Measurements from ENCODE around the gene CCDC170.

CCDC170 gene

DNA sequence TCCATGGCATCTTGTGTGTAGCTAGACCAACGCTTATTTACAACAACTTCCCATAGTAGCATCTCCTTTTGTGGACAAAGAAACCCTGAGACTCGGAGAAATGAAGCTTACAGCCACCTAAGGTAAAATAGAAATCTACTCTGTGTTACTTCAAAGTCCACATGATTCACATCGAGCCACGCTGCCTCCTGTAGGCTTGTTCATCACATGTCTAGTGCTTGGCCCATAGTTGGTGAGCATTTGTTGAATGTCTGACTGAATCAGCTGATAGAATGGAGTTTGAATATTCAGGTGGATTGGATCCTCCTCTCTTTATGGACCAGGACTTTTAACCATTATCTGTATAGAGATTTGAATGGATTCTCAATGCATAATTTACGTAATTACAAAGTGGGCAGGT, 130.7 kb downstream of the CCDC170 start:
- DNase-seq, result no peak

DNA sequence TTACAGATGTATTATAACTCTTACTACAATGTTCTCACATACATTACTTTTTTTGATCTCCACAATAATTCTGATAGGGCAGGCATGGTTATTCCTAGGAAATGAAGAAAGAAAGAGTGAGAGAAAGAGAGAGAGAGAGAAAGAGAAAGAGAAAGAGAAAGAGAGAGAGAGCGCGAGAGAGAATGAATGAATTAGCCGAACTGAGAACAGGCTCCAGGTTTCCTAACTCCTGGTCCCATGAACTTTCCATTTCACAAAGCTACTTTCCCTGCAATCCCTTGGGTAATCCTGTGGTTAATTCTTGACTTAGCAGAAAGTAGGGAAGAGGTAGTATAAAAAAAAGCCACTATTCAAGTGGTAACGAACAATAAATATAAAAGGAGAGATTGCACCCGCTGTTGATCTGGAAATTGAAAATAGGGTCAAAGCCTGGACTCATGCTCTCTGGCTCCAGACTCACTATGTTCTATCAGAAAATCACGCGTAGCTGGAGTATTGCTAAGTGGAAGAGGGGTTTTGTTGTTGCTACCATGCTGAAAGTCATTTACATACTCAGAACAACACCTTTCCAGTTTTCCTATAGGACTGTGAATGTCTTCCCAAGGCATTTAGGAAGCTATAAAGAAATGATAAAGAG, 131.2 kb downstream of the CCDC170 start:
- DNase-seq, result no peak

DNA sequence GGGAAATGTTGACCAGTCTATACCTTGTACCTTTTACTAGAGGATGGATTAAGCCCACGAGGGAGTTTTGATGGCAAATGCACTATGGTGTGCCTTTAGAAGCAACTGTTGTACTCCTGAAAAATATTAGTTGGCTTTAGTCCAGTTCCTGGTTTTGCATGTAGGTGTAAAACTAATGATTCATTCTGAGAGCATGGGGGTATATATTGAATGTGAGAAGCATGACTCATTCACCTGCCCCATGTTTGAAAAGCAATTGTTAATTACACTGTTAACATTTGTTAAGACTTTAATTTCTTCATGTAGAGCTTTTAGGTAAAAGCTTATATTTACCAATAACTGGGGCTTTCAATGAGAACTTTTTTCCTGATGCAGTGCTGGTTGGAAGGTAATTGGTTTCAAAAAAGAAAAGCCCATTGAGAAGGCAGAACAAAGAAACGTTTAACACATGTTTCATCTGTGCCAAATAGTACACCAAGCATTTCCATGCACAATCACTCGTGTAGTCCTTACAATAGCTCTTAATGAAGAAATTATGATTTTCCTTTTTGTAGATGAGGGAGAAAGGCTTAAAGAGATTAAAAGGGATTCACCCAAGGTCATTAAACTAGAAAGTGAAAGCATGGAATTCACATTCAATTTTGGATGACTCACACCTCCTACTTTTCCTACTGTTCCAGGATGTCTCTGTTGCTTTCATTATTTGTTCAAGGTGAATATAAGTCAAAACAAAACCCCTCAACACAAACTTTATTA, 134.1 kb downstream of the CCDC170 start:
- no peak for DNase-seq

DNA sequence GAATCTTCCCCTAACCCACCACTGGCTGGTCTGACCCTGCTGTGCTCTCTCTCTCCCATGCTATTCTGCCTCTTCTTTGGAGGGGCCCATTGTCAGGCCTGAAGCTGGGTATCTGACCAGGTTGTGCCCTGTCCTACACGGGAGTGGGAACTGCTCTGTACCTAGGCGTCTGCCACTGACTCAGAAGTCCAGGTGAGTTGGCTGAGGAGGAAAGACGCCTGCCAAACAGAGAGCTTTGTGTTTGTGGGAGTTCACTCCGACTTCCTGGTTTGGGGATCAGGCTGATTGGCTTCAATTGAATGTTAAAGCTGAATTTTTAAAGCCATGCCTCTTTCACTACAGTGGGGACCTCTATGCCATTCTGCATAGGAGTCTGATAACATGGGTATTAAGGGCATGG, 136.0 kb downstream of the CCDC170 start:
- no peak for DNase-seq

DNA sequence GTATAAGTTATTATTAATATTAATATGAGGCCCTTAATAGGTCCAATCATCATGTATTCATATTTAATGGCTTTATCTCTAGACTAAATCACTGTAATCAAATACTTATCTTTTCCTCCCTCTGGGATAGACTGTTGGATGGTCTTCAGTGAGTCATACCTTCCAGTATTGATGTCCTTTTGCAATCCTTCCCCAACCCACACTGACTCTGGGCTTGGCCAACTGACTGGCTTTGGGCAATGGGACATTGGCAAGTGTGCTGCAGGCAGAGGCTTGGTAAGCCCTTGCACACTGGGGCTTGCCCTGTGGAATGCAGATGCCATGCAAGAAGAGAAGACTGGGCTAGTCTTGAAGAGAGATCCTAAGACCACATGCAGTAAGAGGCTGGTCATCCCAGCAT, 136.6 kb downstream of the CCDC170 start:
- DNase-seq, result no peak

DNA sequence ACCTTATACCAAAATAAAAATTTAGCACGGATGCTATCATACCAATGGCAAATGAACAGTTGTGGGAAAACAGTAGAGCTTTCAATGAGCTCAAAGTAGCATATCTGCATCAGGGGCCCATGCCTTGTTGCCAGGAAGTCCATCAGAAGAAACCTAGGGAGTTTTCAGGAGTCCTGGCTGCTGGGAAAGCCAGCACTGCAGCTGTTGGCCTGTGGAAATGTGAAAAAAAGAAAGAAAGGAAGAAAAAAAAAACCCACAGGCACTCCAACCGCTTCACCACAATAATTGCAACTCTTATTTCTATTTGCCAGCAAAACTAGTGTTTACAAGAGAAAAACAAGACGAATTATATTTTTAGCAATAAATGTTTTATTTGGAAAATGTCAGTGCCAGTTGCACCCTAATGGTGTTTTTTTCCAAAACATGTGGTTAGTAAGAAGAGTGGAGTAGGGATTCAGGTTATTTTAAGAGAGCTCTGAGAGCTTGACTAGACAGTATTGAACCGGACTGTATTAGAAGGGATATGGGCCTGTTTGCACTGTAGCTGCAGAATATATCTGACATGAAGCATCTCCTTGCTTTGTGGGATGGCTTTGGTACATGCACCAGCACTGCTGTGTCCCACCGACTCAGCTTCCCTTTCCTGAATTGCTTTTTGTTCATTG, 137.3 kb downstream of the CCDC170 start:
- DNase-seq, result no peak

DNA sequence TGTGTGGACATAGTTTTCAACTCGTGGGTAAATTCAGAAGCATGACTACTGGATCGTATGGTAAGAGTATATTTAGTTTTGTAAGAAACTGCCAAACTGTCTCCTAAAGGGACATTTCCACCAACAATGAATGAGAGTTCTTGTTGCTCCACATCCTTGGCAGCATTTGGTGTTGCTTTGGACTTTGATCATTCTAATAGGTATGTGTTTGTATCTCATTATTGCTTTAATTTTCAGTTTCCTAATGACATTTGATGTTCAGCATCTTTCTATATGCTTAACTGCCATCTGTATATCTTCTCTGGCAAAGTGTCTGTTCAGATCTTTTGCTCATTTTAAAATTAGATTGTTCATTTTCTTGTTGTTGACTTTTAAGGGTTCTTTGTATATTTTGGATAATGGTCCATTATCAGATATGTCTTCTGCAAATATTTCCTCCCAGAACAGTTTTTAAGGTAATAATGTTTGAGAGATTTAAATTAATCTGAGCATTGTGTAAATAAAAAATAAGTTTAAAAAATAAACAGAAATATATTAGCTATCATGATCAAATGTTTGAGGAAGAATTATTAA, 138.7 kb downstream of the CCDC170 start:
- DNase-seq, result no peak

DNA sequence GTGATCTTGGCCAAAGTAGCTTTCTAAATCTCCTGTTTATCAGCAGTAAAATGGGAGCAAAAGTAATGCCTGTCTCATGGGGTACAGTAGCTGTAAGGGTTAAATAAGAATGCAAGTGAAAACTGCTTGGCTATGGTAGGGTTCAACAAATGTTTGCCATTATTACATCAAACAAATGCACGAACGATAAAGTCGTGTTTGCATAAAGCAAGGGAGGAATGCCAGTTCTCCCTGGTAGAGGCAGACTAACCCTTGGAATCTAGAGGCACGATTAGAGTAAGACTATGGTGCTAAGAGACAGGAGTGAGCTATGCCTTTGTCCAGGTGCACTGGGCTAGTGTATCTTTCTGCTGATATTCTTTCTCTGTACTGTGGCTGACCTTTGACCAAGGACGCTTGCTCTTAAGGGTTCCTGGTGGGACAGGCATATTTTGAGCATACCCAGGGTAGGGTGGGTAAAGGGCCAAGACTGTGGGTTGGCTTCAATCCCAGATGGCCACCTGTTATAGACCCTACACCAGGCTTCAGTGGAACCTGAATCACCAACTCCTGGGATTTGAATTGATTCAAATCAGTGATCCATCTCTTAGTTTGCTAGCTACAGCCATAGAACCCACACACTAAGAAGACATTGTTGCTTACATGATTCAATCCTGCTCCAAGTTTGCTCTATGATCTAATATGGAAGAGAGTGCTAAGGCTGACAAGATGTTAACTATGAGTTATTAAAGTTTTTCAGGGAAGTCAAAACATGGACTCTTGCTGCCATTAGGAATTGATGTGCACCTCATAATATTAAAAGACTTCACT, 139.9 kb downstream of the CCDC170 start:
- no peak for DNase-seq

DNA sequence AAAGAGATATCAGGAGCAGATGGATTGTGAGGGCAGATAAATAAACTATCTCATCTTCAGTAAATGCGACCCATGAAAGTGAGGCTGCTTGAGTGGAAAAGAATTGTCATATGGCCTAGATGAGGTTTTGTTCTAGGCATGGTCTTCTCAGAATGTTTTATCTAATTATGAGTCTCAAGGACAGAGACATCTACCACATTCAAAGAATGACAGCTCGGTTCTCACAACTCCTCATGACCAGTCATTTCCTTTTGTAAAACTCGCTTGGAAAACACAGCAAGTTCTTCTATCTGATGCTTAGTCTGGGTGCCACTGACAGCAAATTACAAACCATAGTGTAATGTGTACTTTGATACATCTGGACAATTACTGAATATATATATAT, 140.5 kb downstream of the CCDC170 start:
- DNase-seq, result no peak

DNA sequence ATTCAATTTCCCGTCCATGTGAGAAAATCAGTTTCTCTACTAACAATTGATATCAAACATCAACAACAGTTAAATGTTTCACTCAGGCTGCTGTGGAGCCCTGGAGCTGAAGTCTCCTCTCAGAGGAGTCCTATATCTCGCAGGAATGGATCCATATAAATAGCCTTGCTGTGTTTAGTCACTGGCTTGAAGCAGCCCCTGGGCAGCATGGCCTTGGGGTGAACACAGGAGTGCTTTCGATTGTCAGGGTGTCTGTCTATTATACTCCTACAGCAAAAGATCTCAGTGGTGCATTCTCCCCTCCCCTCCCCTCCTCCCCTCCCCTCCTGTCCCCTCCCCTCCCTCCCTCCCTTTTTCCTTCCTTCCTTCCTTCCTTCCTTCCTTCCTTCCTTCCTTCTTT, 141.9 kb downstream of the CCDC170 start:
- DNase-seq, result no peak

DNA sequence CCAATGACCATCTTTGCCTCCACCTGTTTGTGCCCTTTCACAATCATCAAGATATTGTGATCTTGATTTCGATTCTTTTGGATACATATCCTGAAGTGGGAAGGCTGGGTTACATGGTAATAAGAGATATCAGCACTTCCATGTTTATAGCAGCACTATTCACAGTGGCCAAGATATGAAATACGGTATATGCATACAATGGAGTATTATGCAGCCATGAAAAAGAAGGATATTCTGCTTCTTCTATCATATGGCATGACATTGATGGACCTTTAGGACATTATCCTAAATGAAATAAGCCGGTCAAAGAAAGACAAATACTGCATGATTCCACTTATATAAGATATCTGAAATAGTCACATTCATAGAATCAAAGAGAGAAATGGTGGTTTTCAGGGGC, 144.0 kb downstream of the CCDC170 start:
- DNase-seq, result no peak

DNA sequence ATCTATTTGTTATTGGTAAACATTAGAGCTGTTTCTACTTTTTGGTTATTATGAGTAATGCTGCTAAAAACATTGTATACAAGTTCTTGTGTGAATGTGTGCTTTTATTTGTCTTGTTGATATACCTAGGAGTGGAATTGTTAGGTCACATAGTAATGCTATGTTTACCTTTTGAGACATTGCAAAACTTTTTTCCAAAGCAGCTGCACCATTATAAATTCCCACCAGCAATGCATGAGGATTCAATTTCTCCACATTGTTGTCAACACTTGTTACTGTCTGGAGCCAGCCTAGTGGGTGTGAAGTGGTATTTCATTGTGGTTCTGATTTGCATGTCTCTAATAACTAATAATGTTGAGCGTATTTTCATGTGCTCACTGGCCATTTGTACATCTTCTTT, 145.9 kb downstream of the CCDC170 start:
- DNase-seq, result no peak

DNA sequence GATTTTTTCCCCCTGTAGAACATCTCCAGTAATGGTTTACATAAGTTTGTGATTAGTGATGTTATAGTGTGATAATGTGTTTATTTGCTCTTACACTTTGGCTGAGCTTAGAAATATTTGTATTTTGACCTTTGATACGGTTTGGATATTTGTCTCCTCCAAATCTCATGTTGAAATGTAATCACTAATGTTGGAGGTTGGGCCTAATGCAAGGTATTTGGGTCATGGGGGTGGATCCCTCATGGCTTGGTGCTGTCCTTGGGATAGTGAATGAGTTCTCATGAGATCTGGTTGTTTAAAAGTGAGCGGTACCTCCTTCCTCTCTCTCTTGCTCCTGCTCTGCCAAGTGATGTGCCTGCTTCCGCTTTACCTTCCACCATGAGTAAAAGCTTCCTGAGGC, 147.2 kb downstream of the CCDC170 start:
- no peak for DNase-seq

DNA sequence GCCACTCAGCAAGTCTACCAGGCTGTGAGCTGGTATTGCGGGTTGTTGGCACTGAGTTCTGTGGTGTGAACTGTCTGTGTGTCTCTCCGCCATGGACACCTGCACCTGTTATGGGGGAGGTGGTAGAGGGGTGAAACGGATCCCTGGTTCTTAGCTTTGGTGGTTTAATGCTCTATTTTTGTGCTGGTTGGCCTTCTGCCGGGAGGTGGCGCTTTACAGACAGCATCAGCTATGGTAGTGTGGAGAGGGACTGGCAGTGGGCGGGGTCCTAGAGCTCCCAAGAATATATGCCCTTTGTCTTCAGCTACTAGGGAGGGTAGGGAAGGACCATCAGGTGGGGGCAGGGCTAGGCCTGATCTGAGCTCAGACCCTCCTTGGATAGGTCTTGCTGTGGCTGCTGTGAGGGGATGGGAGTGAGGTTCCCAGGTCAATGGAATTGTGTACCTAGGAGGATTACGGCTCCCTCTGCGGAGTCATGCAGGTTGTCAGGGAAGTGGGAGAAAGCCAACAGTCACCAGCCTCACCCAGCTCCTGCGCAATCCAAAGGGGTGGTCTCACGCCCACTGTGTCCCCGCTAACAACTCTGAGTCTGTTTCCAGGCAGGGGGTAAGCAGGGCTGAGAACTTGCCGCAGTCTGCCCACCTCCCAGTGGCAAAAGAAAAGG, 154.3 kb downstream of the CCDC170 start:
- no peak for DNase-seq

DNA sequence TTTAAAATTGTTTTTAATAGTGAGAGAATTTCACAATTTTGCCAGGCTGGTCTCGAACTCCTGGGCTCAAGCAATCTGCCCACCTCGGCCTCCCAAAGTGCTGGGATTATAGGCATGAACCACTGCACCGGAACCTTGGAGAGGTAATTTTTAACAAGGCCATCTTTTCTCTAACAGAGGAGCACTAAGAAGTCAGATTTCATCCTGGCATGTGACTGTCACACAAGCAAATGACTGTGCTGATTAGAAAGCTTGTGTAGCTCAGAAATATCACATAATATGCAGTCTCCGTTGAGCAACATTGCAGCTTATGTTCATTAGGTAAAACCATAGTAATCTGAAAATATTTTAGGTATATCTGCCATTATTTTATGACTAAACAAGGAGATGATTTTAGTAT, 156.0 kb downstream of the CCDC170 start:
- no peak for DNase-seq

DNA sequence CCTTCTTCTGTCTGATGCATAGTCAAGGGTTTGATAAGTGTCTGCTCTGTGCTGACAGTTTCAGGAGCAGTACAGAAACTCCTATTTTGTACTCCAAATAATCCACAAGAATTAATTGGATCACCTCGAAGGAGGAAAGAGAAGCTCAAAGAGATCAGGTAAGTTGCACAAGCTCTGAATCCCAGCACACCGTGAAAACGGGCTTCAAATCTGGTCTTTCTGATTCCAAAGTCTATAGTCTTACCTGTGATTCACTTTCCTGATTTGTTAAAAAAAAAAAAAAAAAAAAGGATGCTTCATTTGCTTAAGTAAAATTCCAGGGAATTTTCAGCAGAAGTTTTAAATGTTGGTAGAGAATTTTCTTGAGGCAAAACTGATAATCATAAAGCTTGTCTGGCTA, 157.8 kb downstream of the CCDC170 start:
- no peak for DNase-seq

DNA sequence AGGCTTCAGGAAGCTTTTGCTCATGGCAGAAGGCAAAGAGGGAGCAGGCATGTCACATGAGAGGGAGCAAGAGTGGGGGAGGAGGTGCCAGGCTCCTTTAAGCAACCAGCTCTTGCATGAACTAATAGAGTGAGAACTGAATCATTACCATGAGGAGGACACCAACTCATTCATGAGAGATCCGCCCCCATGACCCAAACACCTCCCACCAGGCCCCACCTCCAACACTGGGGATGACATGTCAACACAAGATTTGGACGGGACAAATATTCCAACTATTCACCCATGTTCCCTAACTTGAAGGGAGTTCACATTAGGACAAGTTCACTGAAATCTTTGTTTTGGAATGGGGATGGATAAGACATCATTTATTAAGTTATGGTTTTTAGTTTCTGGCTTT, 158.5 kb downstream of the CCDC170 start:
- DNase-seq, result no peak

DNA sequence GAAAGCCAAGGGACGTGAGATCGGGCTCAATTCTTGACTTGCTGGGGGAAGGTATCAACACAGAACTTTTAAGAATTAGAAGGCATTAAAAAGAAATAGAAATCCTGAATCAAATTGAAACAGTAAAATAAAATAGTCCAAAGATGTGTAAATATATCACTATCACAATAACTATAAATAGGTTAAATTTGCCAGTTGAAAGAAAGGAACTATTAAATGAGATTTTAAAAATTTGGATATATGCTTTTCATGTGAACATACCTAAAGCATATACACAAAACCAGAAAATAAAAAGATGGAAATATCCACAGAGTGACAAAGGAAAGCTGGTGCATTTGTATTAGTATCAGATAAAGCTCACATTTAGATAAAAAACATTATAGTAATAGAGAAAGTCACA, 161.3 kb downstream of the CCDC170 start:
- DNase-seq, result no peak

DNA sequence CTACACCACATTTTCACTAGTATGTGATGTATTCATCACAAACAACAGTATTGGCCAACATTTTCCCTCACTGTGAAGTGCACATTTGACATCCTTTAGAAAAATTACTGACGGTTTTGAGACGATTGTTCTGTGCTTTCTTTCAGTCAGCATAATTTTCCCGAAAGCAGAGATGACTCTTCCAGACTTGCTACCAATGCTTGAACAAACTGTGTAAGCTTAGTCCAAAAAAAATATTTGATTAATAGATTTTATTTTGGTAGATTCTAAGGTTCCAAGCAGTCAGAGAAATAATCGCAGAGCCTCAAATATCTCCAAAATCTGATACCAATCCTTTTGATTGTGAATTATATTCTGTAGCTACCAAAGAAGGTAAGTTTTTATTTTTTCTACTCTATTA, 162.6 kb downstream of the CCDC170 start:
- no peak for DNase-seq

DNA sequence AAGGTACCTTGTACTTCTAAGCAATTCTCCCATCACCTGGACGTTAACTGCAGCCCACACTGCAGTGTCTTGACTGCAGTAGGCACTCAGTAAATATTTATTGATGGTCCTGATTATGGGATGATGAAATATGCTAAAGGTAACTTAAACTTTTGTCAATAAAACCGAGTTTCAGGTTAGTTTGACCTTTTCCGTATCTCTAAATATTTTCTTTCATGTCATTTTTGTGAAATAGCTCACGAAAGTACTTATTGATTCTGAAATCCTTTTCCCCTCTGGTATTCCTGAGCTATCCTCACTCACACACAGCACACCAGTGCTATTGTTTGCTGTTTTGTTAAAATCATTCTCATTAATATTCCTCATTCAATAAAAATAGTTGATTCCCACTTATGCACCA, 164.3 kb downstream of the CCDC170 start:
- DNase-seq, result no peak

DNA sequence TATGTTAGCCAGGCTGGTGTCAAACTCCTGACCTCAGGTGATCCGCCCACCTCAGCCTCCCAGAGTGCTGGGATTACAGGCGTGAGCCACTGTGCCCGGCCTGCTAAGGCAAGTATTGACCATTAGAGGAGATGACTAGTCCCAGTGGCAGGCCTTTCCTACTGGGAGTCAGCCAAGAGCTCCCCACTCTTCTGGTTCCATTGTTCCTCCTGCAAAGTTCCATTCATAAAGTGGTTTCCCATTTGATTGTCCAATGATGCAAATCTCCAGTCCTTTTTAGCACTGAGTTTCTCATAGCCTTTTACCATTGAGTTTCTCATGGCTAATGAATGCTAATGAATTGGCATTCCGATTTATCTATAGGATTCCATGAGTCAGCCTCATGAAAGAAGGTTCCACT, 165.4 kb downstream of the CCDC170 start:
- no peak for DNase-seq

DNA sequence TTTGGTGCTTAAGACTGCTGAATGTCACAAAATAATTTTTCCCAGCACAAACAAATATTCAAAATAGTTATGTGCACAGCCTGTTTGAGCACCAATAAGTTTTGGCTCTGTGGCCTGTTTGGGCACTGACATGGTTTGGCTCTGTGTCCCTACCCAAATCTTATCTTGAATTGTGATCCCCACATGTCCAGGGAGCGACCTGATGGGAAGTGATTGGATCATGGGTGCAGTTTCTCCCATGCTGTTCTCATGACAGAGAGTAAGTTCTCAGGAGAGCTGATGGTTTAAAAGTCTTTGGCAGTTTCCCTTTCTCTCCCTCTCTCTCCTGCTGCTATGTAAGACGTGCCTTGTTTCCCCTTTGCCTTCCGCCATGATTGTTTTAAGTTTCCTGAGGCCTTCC, 167.7 kb downstream of the CCDC170 start:
- no peak for DNase-seq

DNA sequence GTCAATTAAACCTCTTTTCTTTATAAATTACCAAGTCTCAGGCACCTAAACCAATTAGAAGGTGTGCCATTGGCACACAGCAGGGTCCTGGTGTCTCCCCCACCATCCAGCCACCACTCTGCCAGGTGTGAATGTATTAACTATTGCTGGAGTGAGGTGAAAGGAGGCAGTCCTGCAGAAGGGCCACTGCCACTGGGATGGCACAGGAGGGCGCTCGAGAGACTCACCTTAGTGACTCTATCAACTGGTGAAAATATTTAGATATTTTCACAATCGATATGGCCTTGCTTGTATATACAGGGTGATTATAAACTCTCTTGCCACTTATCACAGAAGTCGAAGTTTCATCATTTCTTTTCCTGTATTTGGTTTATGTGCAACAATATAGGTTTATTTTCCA, 168.1 kb downstream of the CCDC170 start:
- no peak for DNase-seq
